SKM-1 (cell line): ENCODE data around the gene DYNLT4.
"Not testable (repeated sequence)": the region's sequence is repeated elsewhere in the genome, so short reads cannot be mapped to it uniquely, and the experiment has no call there.

Source experiments
- DNase-seq: peaks from one replicate; lab custom pipeline; 2025; ENCODE audit not compliant: unreplicated experiment; lab: John Stamatoyannopoulos, UW

Gene DYNLT4

GRCh38 chr1:44810101-44810761 lies 3.1 kb upstream of the DYNLT4 start:
- no peak for DNase-seq

GRCh38 chr1:44808938-44809917 lies 2.1 kb upstream of the DYNLT4 start:
- peak; percentile 66 for DNase-seq

- DNase-seq, result no peak
These were observed 1.1 kb upstream of the DYNLT4 start, which contains the start of gene BTBD19 for GRCh38 chr1:44808063-44808937. Gene BTBD19 (plus strand): TSS chr1:44808523. CDS start chr1:44808821, 298 bp downstream.

- DNase-seq, result peak; percentile 82
These were observed 362 bp upstream of the DYNLT4 start for GRCh38 chr1:44807364-44808062.

- no peak for DNase-seq
These were observed 987 bp downstream of the DYNLT4 start for GRCh38 chr1:44806025-44806703.

- no peak for DNase-seq
These were observed 1.7 kb downstream of the DYNLT4 start for GRCh38 chr1:44805311-44806024.

- no peak for DNase-seq
These were observed 3.6 kb downstream of the DYNLT4 start for GRCh38 chr1:44803312-44804095.

- no peak for DNase-seq
These were observed 4.2 kb downstream of the DYNLT4 start for GRCh38 chr1:44803062-44803311.

GRCh38 chr1:44802306-44803061 lies 4.7 kb downstream of the DYNLT4 start:
- no peak for DNase-seq

GRCh38 chr1:44801491-44802305 lies 5.5 kb downstream of the DYNLT4 start:
- DNase-seq, result no peak

GRCh38 chr1:44799770-44800584 lies 7.2 kb downstream of the DYNLT4 start, which contains the start of gene PLK3:
Gene PLK3 (plus strand): TSS chr1:44800377. CDS start chr1:44800464, 87 bp downstream.
- DNase-seq, result peak; percentile 91

GRCh38 chr1:44798481-44799365 lies 8.4 kb downstream of the DYNLT4 start:
- no peak for DNase-seq

- not testable (repeated sequence) for DNase-seq
These were observed 9.3 kb downstream of the DYNLT4 start for GRCh38 chr1:44797886-44798285.

- no peak for DNase-seq
These were observed 14.2 kb downstream of the DYNLT4 start for GRCh38 chr1:44792736-44793502.
